Neural progenitor cell (in vitro differentiated cells): ENCODE measurements around the gene INTS6. TPM values are rescaled to one million over a fixed set of nuclear protein-coding genes. Genes with fewer than 3 reads are reported as not detected.

Experiments used
- DNase-seq: peaks from one replicate; pipeline ENCODE4 v3.0.0-alpha.2; 2016; ENCODE audit warnings: low spot score
- H2AFZ ChIP-seq: fragments of 200-600 bp; sonication (generic); replicated peaks from 2 replicates; pipeline ENCODE4 v1.6.1; 2016; ENCODE audit warnings: antibody characterized with exemption
- H3F3A ChIP-seq: fragments of 200-600 bp; sonication (generic); 2 replicates; pipeline ENCODE4 v1.6.1; 2016; ENCODE audit warnings: antibody characterized with exemption, low read depth
- H3K27ac ChIP-seq: fragments of 200-600 bp; sonication (generic); 2 replicates; pipeline ENCODE4 v1.5.1; 2016; ENCODE audit warnings: mild to moderate bottlenecking
- H3K27me3 ChIP-seq: fragments of 200-600 bp; sonication (generic); 2 replicates; pipeline ENCODE4 v1.6.1; 2016; ENCODE audit warnings: mild to moderate bottlenecking, moderate library complexity
- H3K36me3 ChIP-seq: fragments of 200-600 bp; sonication (generic); 2 replicates; pipeline ENCODE4 v1.5.1; 2016
- H3K4me1 ChIP-seq: fragments of 200-600 bp; sonication (generic); 2 replicates; pipeline ENCODE4 v1.6.1; 2016; ENCODE audit warnings: mixed run types
- H3K4me2 ChIP-seq: fragments of 200-600 bp; sonication (generic); 2 replicates; pipeline ENCODE4 v1.6.1; 2016
- H3K4me3 ChIP-seq: fragments of 200-600 bp; sonication (generic); 2 replicates; pipeline ENCODE4 v1.5.1; 2016
- H3K79me2 ChIP-seq: fragments of 200-600 bp; sonication (generic); 2 replicates; pipeline ENCODE4 v1.6.1; 2016; ENCODE audit warnings: low read depth
- H3K9ac ChIP-seq: fragments of 200-600 bp; sonication (generic); 2 replicates; pipeline ENCODE4 v1.6.1; 2016
- H3K9me3 ChIP-seq: fragments of 200-600 bp; sonication (generic); 2 replicates; pipeline ENCODE4 v1.5.1; 2016; ENCODE audit warnings: low read depth
- H4K20me1 ChIP-seq: fragments of 200-600 bp; sonication (generic); 2 replicates; pipeline ENCODE4 v1.6.1; 2016; ENCODE audit warnings: low read depth
- H3K27ac Mint-ChIP-seq: 3 replicates; pipeline ENCODE4 v1.8.0; 2021; ENCODE audit warnings: mixed read lengths
- H3K27me3 Mint-ChIP-seq: 2 replicates; pipeline ENCODE4 v1.8.0; 2022; ENCODE audit warnings: low read depth, mild to moderate bottlenecking, inconsistent platforms, moderate library complexity, mixed read lengths; ENCODE audit not compliant: insufficient read depth
- H3K36me3 Mint-ChIP-seq: 3 replicates; pipeline ENCODE4 v1.8.0; 2021; ENCODE audit warnings: mixed read lengths
- H3K4me1 Mint-ChIP-seq: 3 replicates; pipeline ENCODE4 v1.8.0; 2021; ENCODE audit warnings: mixed read lengths
- H3K4me3 Mint-ChIP-seq: 3 replicates; pipeline ENCODE4 v1.8.0; 2021; ENCODE audit warnings: mild to moderate bottlenecking, moderate library complexity, mixed read lengths
- H3K9me3 Mint-ChIP-seq: 3 replicates; pipeline ENCODE4 v1.8.0; 2020; ENCODE audit warnings: mixed read lengths
- CTCF ChIP-seq: fragments of 200-600 bp; sonication (generic); IDR thresholded peaks from 2 replicates; pipeline ENCODE4 v1.5.1; 2017; ENCODE audit warnings: antibody characterized with exemption, mild to moderate bottlenecking
- EZH2 ChIP-seq: fragments of 200-600 bp; sonication (generic); IDR thresholded peaks from 2 replicates; pipeline ENCODE4 v1.6.1; 2017; ENCODE audit warnings: antibody characterized with exemption, mild to moderate bottlenecking, moderate library complexity
- EZH2phosphoT487 ChIP-seq: fragments of 200-600 bp; sonication (generic); IDR thresholded peaks from 2 replicates; pipeline ENCODE4 v1.6.1; 2017; ENCODE audit warnings: antibody characterized with exemption
- total RNA-seq: library from RNA; depleted of rRNA; stranded (reverse); fragments of >200 nt; gene quantifications from 2 replicates; pipeline ENCODE4 v1.2.3, GENCODE V29; 2015; ENCODE audit warnings: low replicate concordance

INTS6 gene
- total RNA-seq, 1 donor from 2014 or later: 84.0 TPM

DNA sequence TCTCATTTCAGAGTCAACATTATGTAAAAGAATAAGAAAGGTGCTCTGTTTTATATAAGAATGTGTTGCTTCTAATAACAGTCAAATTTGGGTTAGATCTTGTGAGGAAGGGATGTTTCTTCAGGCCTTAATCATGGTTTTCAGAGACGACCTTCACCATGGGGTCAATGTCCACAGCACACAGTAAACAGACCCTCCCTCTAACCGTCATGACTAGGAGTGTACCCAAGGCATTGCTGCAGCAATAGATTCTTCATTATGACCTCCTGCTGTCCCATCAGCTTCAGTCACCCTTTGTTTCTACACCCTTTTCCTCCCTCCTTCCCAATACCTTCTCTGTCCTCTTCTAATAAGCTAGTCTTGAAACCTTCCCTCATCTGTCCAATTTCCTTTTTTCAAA, 97.6 kb downstream of the INTS6 start:
- Mint-ChIP-seq H3K27me3 (no peaks in the 10 kb centered on the region), H3K4me3 (no peak overlapping the region), H3K36me3 (peaks cover 1% of the 10 kb centered on the region), H3K4me1 (no peaks in the 10 kb centered on the region), H3K9me3 (no peaks in the 10 kb centered on the region), H3K27ac (no peak overlapping the region)
- peaks cover 11% of the 10 kb centered on the region for H3K36me3 ChIP-seq
- H4K20me1 ChIP-seq: no peaks in the 10 kb centered on the region
- TF ChIP-seq EZH2 (no peak), EZH2phosphoT487 (no peak), CTCF (no peak)
- no peak overlapping the region for H3K4me3 ChIP-seq
- peaks cover 5% of the 10 kb centered on the region for H3K9me3 ChIP-seq
- no peak overlapping the region for H3K9ac ChIP-seq
- no peak overlapping the region for H3K27ac ChIP-seq
- DNase-seq: no peak
- H2AFZ ChIP-seq: no peak overlapping the region
- no peaks in the 10 kb centered on the region for H3K27me3 ChIP-seq
- peaks cover 29% of the 10 kb centered on the region for H3K4me1 ChIP-seq
- no peak overlapping the region for H3K4me2 ChIP-seq
- no peaks in the 10 kb centered on the region for H3K79me2 ChIP-seq
- peaks cover 34% of the 10 kb centered on the region for H3F3A ChIP-seq

- Histone ChIP-seq H3K27me3 (no peaks in the 10 kb centered on the region), H3K4me2 (no peak overlapping the region), H3K36me3 (peaks cover 11% of the 10 kb centered on the region), H2AFZ (no peak overlapping the region), H3K9me3 (peaks cover 5% of the 10 kb centered on the region), H3F3A (peaks cover 17% of the 10 kb centered on the region), H3K9ac (no peak overlapping the region), H3K27ac (peak overlapping the region; percentile 53), H3K79me2 (no peaks in the 10 kb centered on the region), H4K20me1 (no peaks in the 10 kb centered on the region), H3K4me1 (peaks cover 30% of the 10 kb centered on the region), H3K4me3 (no peak overlapping the region)
- Mint-ChIP-seq H3K4me1 (peaks cover 3% of the 10 kb centered on the region), H3K27ac (no peak overlapping the region), H3K27me3 (peaks cover 3% of the 10 kb centered on the region), H3K4me3 (no peak overlapping the region), H3K36me3 (peaks cover 4% of the 10 kb centered on the region), H3K9me3 (no peaks in the 10 kb centered on the region)
- DNase-seq: no peak
- TF ChIP-seq EZH2: no peak
- TF ChIP-seq EZH2phosphoT487: no peak
- no peak for TF ChIP-seq CTCF
Measured at GRCh38 chr13:51349016-51349415, 103.8 kb downstream of the INTS6 start.

GRCh38 chr13:51348069-51348967, 104.5 kb downstream of the INTS6 start:
- Mint-ChIP-seq H3K27ac (no peak overlapping the region), H3K4me3 (no peak overlapping the region), H3K27me3 (peaks cover 3% of the 10 kb centered on the region)

More at GRCh38 chr13:51348069-51348967, 104.5 kb downstream of the INTS6 start:
- H3K27me3 ChIP-seq: no peaks in the 10 kb centered on the region
- no peaks in the 10 kb centered on the region for H3K79me2 ChIP-seq
- H3K36me3 ChIP-seq: peaks cover 11% of the 10 kb centered on the region
- no peak overlapping the region for H3K4me2 ChIP-seq
- no peak overlapping the region for H3K9ac ChIP-seq
- no peak overlapping the region for H3K27ac ChIP-seq
- H3K4me1 Mint-ChIP-seq: peaks cover 3% of the 10 kb centered on the region
- H3K36me3 Mint-ChIP-seq: peaks cover 4% of the 10 kb centered on the region
- H3K4me1 ChIP-seq: peaks cover 32% of the 10 kb centered on the region
- no peak overlapping the region for H2AFZ ChIP-seq
- H3K9me3 ChIP-seq: peaks cover 5% of the 10 kb centered on the region
- TF ChIP-seq EZH2: no peak
- TF ChIP-seq EZH2phosphoT487: no peak
- no peak for TF ChIP-seq CTCF
- H4K20me1 ChIP-seq: no peaks in the 10 kb centered on the region
- peaks cover 17% of the 10 kb centered on the region for H3F3A ChIP-seq
- H3K9me3 Mint-ChIP-seq: no peaks in the 10 kb centered on the region
- DNase-seq: no peak
- H3K4me3 ChIP-seq: no peak overlapping the region
